GM12865 (cell line): ENCODE measurements around the gene SOX9.

Experiments used
- DNase-seq: peaks from one replicate; pipeline ENCODE4 v3.0.0; 2010; ENCODE audit warnings: low read depth
- H3K4me3 ChIP-seq: 2 replicates; pipeline ENCODE4 v1.5.1; 2011; ENCODE audit warnings: mild to moderate bottlenecking, low read depth, low read length, control low read depth
- TF ChIP-seq, protein P1 (sequence below): IDR thresholded peaks from 2 replicates; pipeline ENCODE4 v1.5.1; 2011; ENCODE audit warnings: low read length, control low read depth, low read depth, inconsistent platforms; ENCODE audit not compliant: insufficient read depth; ENCODE audit errors: missing control alignments

The SOX9 gene

DNA sequence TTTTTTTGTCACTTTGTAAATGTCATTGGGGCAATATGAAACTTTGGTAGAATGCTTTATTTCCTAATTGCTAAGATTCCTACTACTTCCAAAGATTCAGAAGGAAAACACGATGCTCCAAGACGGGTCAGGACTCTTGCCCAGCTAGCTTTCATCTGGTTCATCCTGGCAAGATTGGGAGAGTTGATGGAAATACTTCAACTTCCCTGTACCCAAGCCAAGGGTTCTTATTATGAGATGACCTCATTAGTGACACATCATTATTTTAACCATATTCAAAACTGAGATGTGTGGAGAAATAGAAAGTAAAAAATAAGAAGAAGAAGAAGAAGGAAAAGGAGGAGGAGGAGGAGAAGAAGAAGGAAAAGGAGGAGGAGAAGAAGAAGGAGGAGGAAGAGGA, 25.6 kb downstream of the SOX9 start:
- no peak overlapping the region for H3K4me3 ChIP-seq
- TF ChIP-seq, protein P1, sequence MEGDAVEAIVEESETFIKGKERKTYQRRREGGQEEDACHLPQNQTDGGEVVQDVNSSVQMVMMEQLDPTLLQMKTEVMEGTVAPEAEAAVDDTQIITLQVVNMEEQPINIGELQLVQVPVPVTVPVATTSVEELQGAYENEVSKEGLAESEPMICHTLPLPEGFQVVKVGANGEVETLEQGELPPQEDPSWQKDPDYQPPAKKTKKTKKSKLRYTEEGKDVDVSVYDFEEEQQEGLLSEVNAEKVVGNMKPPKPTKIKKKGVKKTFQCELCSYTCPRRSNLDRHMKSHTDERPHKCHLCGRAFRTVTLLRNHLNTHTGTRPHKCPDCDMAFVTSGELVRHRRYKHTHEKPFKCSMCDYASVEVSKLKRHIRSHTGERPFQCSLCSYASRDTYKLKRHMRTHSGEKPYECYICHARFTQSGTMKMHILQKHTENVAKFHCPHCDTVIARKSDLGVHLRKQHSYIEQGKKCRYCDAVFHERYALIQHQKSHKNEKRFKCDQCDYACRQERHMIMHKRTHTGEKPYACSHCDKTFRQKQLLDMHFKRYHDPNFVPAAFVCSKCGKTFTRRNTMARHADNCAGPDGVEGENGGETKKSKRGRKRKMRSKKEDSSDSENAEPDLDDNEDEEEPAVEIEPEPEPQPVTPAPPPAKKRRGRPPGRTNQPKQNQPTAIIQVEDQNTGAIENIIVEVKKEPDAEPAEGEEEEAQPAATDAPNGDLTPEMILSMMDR: no peak
- no peak for DNase-seq

DNA sequence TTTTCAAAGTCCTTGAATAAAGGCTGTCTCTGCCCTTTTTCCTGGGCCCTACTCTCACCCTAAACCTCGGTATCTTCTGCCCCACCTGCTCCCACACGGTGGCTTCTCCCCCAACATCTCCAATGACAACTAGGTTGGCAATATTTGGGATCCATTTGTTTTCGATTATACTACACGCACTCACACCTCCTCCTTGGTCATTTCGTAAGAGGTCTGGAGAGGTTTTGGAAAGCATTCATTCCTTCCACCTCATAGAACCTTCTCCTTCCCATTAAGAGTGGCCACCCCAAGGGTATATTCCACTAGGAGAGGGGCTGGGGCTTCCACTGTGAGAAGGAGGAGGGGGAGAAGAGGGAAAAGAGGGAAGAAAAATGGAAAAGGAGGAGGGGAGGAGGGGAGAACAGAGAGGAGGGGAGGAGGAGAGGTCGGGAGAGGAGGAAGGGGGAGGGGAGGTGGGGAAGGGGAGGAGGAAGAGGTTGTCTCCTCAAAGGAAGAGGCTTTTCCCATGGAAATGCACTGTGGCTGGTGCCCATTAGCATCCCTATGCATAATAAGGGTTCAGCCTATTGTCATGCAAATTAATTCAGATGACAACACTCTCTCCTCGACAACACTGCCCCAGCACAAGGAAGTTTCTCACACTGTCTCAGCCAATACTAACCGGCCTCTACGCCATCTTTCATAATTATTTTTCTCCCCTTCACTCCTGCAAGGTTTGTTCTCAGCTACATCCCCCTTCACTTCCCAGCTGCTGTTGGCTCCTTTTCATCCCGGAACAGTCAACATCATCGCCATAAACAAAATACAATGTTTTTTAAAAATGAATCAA, 30.0 kb downstream of the SOX9 start:
- TF ChIP-seq, protein P1: no peak
- no peak for DNase-seq
- no peak overlapping the region for H3K4me3 ChIP-seq

DNA sequence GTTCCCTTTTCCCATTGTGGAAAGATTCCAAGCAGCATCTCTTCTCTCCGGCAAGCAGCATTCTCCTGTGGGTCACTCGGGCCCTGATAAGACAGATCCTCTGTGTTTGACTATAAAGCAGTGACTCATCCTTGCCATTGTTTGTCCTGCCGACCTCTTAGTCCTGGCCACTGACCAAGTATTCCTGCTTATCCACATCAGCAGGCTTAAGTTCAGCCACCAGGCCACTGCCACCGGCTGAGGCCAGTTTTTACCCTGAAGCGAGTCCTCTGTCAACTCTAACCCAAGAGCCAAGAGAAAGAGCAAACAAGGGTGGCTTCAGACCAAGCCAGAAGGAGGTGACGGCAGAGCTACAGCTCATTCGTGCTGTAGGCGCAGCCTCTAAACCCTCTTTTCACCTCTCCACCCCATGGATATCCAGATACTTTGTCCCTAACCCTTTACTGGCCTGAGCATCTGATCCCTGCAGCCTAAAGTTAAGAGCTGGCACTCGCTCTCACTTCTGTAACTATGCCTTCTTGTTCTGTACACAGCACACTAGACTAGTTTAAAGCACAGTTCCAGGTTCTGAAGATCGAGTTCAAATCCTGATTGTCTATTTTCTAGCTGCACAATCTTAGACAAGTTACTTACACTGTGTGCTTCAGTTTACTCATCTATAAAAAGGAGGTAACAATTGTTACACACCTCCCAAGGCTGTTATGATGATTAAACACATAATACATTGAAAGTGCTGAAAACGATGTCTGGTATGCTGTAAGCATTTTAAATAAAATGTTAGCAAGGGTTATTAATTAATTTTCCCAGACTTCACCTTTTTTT, 31.0 kb downstream of the SOX9 start:
- H3K4me3 ChIP-seq: no peak overlapping the region
- no peak for DNase-seq

DNA sequence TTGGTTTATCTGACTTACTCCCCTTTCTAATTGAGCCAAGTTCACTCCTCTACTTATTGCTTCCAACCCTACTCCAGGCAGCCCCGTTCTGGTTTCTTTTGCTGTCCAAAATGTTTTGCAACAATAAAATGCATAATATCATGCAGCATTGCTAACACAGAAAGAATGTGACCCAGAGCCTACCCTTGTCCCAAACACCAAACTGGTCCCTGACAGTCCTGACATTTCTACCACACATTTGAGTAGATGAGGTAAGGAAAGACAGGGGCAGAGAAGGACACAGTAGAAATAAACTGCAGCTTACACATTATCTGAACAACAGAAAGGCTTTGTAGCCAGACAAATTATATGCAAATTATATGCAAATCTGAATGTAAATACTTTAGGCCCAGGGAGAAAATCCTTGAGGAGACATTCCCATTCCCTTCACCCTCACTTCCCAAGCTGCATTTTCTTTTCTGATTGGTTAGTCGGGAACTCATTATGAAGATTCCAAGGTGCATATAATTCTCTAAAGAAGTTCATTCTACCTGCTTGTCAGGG, 31.6 kb downstream of the SOX9 start:
- no peak overlapping the region for H3K4me3 ChIP-seq
- no peak for DNase-seq
- TF ChIP-seq, protein P1: no peak

More for the DNA sequence above, 31.0 kb downstream of the SOX9 start:
- TF ChIP-seq, protein P1: no peak

DNA sequence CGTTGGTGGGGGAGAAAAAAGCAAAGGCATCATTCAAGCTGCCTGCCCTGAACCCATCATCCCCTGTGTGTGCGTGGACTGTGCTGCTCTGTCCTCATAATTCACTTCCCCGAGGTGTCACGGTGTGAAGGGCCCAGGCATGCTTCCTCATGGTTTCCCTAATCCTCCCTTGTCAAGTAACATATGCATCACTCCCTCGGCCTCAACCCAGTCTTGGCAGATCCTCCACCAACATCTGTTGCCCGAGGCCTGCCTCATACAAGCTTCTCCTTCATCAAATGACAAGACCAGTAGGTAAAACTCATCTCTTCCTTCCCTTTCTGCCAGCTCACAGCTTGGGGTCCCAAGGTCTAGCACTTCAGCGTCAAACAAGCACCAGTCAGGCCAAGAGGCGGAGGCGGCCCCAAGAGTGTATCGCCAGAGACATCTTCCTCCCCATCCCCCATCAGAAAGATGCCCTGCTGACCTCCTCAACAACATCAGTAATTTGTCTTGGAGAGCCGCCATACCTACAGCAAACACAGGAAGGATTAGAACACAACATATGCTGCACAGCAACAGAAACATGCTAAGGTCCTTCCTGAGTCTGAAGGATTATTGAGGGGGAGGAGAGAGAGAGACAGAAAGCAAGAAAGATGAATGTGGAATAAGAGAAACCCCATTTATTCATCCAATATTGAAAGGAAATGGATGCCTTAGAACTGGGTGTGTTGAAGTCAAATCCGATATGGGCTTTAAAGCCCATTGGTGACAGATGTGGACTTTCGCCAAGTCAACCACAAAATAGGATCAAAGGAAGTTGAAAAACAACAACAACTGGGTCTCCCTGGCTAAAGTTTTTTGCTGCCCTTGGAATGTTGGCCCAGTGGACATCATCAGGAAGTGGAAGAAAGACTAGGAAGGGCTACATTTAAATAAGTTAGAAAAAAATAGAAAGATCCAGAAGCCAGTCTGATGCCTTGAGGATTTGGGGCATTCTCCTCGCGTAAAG, 38.4 kb downstream of the SOX9 start:
- H3K4me3 ChIP-seq: no peak overlapping the region
- TF ChIP-seq, protein P1: no peak
- no peak for DNase-seq

DNA sequence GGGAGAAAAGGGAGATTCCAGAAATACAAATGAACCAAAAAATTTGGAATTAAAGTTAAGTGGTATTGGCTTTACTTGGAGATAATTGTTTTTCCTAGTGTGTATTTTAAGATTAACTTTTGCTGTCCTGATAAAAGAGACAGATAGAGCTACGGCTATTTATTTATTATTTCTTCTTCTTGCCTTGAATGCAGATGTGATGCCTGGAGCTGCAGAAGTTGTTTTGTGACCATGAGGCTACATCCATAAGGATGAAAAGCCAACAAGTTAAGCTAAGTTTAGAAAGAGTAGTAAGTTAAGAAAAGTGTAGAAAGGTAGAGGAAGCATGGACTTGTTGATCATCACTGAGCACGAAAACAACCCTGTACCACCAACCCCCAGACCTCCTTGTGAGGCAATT, 41.7 kb downstream of the SOX9 start:
- no peak for DNase-seq
- TF ChIP-seq, protein P1: no peak
- H3K4me3 ChIP-seq: no peak overlapping the region
